Measurements from ENCODE around the gene SSC5D.
"Not testable (repeated sequence)": the region's sequence is repeated elsewhere in the genome, so short reads cannot be mapped to it uniquely, and the experiment has no call there.

Gene SSC5D

DNA sequence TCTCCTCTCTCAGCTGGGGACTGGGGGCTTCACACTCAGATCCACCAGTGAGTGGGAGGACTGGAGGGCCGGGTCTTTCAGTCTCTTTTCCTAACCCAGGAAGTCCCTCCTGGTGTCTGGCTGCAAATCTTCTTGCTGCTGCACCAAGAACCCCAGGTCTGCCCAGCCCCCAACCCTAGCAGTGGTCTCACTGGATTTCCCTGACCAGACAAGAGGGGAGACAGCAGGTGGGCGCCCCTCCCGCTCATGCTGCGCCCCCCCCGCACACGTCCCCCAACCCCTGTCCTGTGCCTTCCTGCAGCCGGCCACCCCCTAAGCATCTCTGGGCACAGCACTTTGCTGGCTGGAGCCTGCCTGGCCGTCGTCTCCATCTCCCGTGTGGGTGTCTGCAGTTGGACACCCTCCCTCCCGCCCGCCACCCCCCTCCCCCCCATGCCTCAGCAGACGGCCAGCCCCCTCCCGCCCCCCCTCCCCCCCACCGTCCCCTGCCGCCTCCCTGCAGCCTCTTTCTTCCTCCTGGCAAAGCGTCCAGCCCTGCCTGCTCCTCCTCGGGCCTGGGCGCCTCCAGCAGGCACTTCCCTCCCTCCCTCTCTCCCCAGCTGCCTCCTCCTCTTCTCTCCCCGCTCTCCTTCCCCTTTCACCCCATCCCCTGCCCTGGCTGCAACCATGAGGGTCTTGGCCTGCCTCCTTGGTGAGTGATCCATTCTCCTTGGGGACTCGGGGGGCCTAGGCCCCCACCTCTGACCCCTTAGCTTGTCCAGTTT is at the start of gene SSC5D:
Gene SSC5D (plus strand): TSS at position 513 of the 764 bp plus-strand sequence. CDS start 154 bp downstream, at position 667.
- DNase-seq = no peak
- no peak for TF ChIP-seq POLR2A (IDR thresholded peaks at IDR 0.05; ENCODE audit: low read length)
- no peak for TF ChIP-seq GATA1 (IDR thresholded peaks at IDR 0.05; ENCODE audit: low read depth, low read length)

DNA sequence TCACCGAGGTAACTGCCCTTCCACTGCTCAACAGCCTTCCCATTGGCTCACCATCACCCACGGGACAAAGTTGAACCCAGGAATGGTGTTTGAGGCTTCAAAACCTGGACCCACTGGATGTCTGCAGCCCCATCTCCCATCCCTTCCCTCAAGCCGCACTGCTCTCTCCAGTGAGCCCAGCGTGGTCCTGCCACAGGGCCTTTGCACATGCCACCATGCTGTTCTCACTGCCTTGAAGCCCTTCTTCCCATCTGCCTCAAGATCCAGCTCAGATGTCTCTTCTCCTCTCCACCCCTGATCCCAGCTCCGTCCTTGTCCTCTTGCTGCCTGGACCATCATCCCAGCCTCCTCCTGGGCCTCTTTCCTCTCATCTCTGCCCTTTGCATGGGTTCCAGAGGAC is 49.2 kb upstream of the SSC5D start:
- TF ChIP-seq POLR2A (IDR thresholded peaks at IDR 0.05; ENCODE audit: low read length) (no peak), GATA1 (IDR thresholded peaks at IDR 0.05; ENCODE audit: low read depth, low read length) (no peak)
- DNase-seq = no peak

DNA sequence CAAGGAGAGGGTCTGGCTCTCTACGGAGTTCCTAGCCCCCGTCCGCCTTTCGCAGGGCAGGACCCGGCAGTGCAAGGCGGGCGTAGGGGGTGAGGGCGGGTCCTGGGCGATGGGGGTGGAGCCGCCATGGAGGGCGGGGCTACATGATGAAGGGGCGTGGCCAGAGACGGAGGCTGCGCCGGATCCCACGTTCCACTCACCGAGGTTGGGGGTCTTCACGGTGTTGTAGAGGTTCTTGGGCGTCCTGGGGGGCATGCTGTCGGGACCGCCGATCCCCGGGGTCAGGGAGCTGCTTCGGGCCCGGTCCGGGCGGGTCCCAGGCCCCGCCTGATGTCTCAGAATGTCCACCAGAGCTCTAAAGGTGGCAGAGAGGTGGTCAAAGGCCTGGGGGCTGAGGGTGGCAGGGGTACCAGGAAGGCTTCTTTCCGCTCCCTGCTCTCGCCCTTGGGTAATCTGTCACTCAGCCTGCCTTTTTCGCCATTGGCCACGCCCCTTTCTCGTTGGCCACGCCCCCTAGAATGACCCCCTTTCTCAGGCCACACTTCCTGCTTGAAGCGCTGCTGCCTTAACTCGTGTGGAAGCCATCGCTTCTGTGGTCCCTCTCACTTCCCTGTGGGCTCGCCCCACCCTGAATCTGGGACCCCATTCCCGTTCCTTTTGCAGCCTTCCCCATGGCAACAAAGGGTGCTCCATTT is 47.7 kb upstream of the SSC5D start:
- DNase-seq = peak; percentile 58 to 71
- TF ChIP-seq GATA1 (IDR thresholded peaks at IDR 0.05; ENCODE audit: low read depth, low read length) (no peak), POLR2A (IDR thresholded peaks at IDR 0.05; ENCODE audit: low read length) (peak; percentile 28)

DNA sequence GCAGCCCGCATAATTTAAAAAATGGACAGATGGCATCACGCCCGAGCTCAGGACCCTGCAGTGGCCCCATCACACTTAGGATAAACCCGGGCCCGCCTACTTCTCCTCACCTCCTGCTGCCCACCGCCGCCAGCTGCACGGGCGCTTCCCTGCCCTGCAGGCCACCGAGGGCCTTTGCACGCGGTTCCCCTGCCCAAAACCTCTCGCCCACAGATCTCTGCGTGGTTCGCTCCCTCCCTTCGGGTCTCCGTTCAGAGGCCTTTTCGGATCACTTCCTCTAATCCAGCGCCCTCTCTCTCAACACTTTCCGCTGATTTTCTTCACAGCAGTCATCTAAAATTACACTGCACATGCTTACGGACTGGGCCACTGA is 46.9 kb upstream of the SSC5D start:
- DNase-seq = no peak
- TF ChIP-seq POLR2A (IDR thresholded peaks at IDR 0.05; ENCODE audit: low read length) (no peak), GATA1 (IDR thresholded peaks at IDR 0.05; ENCODE audit: low read depth, low read length) (no peak)

DNA sequence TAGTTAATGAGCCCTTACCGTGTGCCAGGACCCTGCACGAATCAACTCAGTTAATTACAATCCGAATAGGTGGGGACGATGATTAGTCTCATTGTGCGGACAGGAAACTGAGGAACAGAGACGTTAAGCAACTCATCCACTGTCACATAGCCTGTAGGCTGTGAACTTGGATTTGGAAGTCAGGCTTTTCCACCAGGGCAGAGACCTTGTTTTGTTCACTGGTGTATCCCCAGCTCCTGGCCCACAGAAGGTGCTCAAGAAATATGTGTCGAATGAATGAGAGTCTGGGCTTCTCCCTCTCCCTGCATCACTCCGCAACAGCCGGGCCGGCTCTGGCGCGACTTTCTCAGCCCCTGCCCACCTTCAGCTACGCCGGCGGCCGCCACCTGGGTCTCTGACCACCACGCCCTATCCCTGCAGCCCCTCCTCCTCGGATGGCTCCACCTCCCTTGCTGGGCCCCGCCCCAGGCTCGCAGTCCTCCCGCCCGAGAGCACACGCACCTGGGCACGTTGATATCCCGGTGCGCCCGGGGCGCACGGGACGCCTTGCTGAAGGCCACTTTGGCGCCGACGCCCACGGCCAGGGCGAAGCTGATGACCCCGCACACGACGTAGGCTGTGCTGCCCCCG is 46.4 kb upstream of the SSC5D start:
- peak; percentile 67 to 76 for DNase-seq
- TF ChIP-seq POLR2A (IDR thresholded peaks at IDR 0.05; ENCODE audit: low read length) (peak; percentile 40), GATA1 (IDR thresholded peaks at IDR 0.05; ENCODE audit: low read depth, low read length) (no peak)

DNA sequence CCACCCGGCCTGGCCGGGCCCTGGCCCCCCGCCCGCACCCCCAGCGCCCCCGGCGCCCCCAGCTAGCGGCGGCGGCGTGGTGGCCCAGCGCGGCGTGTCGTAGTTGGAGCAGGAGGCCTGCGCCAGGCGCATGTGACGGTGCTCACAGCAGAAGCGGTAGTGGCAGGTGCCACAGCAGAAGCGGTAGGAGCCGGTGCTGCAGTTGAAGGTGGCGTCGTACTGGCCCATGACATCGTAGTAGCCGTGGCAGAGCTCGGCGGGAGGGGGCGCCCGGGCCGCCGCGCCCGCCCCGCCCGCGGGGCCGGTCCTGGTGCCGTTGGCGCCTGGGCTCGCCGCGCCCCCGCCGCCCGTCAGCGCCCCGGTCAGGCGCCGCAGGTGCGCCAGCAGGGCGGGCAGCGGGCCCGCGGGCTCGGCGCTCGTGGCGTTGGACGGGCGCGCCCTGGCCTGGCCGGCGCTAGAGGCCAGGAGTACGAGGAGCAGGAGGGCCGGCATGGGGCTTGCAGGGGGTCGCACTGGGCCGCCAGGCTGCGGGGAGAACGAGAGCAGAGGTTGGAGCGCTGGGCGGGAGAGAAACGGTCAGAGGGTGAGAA is 45.8 kb upstream of the SSC5D start:
- peak; percentile 65 to 74 for DNase-seq
- TF ChIP-seq GATA1 (IDR thresholded peaks at IDR 0.05; ENCODE audit: low read depth, low read length) (no peak), POLR2A (IDR thresholded peaks at IDR 0.05; ENCODE audit: low read length) (no peak)

DNA sequence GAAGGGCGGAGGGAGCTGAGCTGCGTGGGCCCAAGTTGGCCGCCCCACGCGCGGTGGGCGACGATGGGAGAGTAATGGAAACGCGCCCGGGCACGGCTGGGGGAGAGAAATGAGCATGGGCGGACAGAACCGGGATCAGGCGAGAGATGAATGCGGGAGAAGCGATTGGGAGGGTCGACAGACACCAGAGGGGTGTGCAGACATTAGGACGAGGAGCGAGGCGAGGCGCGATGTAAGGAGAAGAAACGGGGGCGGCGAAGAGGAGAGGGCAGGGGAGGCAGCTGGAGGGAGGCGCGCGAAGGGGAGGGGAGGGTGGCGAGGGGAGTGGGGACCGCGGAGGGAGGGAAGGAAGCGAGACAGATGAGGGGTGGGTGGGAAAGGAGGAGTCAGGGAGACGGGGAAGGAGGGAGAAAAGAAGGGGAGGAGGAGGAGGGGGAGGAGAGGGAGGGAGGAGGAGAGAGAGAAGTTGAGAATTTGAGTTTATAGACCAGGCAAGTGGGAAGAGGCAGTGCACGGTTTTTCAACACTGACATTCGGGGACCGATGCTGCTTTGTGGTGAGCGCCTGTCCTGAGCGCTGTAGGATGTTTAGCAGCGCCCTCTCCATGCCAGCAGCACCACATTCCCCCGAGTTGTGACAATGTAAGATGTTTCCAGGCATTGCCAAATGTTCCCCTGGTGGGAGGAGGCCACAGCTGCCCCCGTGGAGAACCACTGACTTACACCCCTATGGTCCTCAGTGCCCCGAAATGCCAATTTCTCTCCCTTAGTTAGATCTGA is 45.0 kb upstream of the SSC5D start, which contains the start of gene SHISA7:
Gene SHISA7 (minus strand): TSS at position 256 of the 779 bp plus-strand sequence. CDS start 437 bp downstream, outside the sequence.
- DNase-seq = peak in 1 of 2 experiments; percentile 88
- TF ChIP-seq POLR2A (IDR thresholded peaks at IDR 0.05; ENCODE audit: low read length) (no peak), GATA1 (IDR thresholded peaks at IDR 0.05; ENCODE audit: low read depth, low read length) (no peak)

DNA sequence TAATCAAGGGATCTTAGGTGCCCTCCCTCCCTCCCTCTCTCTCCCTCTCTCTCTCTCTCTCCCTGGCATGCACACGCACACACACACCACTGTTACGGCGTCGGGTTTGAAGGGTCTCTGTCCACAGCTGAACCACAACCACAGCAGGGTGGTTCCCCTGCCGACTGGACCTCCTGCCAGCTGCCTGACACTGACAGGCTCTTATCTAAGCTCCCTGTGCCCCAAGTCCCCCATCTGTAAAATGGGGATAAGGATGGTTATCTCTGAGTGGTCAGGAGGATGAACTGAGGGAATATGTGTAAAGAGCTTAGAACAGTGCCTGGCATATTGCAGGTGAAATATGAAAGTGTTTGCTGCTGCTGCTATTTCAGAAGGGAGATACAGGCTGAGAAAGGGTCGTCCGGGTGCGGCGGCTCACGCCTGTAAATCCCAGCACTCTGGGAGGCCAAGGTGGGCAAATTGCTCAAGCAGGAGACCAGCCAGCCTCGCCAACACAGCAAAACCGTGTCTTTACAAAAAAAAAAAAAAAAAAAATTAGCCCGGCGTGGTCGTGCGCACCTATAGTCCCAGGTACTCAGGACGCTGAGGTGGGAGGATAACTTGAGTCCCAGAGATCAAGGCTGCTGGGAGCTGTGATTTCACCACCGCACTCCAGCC is 44.3 kb upstream of the SSC5D start:
- DNase-seq = peak; percentile 89 to 98
- TF ChIP-seq GATA1 (IDR thresholded peaks at IDR 0.05; ENCODE audit: low read depth, low read length) (peak; percentile 86), POLR2A (IDR thresholded peaks at IDR 0.05; ENCODE audit: low read length) (peak; percentile 73)

DNA sequence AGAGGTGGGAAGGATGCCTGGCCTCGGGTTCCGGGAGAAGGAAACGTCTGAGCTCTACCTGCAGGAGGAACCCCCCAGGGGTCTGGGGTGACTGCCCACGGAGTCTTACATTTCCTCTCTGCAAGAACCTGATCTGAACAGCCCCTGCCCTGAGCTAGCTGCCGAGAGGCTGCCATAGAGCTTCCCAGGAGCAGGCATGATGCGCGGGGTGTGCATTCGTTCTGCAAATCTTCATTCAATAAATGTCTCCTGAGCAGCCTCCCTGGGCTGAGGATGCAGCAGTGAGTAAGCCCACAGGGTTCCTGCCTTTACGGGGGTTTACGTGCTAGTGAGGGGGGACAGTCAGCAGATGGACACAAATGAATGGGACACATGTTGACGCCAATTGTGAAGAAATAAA is 43.6 kb upstream of the SSC5D start:
- no peak for DNase-seq
- TF ChIP-seq POLR2A (IDR thresholded peaks at IDR 0.05; ENCODE audit: low read length) (no peak), GATA1 (IDR thresholded peaks at IDR 0.05; ENCODE audit: low read depth, low read length) (no peak)

DNA sequence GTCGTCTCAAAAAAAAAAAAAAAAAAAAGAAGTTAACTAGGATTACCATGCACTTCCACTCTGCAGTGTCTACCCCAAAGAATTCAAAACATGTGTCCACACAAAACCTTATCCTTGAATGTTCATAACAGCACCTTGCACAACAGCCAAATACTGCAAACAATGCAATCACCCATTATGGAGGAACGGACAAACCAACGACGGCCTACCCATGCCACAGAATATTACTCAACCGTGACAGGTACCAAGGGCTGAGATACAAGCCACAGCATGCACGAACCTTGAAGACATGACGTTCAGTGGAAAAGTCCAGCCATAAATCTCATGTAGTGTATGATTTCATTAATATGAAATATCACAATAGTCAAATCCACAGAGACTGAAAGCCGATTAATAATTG is 42.2 kb upstream of the SSC5D start:
- TF ChIP-seq GATA1 (IDR thresholded peaks at IDR 0.05; ENCODE audit: low read depth, low read length) (no peak), POLR2A (IDR thresholded peaks at IDR 0.05; ENCODE audit: low read length) (no peak)
- DNase-seq = no peak

DNA sequence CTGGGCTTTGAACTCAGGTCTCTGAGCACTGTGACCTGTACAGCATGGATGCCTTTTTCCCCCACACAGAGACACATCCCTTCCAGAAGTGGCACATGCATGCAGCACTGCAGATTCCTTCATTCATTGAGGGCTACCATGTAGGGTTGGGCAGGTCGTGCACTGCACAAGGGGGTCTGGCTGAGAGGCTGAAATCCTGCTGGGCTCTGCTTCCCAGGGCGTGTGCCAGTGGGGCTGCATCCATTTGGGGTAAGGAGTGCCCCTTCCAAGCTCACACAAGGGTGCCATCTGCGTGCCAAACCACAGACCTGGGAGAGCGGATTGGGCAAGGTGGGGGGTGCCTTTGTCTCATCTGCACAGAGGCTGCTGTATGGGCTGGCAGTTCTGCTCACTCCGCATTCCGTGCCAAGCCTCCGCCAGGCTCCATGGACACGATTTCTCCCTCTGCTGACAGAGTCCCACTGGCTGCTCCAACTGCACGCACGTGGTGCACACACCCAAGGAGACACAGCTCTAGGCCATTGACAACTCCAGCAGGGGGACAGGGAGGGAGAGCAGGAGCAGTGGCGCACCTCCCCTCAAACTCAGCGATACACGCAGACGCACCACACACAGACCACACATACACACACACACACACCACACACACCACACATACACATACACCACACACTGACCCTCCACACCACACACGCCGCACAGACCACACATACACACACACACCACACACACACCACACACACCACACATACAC is 40.6 kb upstream of the SSC5D start:
- DNase-seq = peak; percentile 69 to 88
- no peak for TF ChIP-seq GATA1 (IDR thresholded peaks at IDR 0.05; ENCODE audit: low read depth, low read length)

DNA sequence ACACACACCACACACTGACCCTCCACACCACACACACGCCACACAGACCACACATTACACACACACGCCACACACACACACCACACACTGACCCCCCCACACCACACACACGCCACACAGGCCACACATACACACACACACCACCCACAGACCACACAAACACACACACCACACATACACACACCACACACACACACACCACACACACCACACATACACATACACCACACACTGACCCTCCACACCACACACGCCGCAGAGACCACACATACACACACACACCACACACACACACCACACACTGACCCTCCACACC is 40.1 kb upstream of the SSC5D start:
- DNase-seq = not testable (repeated sequence)

Measured in erythroblast (primary cell).